ENCODE results near the gene KCNH4. TPM values are rescaled to one million over a fixed set of nuclear protein-coding genes. Genes with fewer than 3 reads are reported as not detected.

Gene KCNH4
- total and polyA plus RNA-seq, 2 of the 13 experiments (the other 11 are each of a cell fraction or from before 2014, with no cell fraction given) = 0.01 to 0.09 TPM

- TF ChIP-seq SP140L (CRISPR knock-in tag; IDR thresholded peaks at IDR 0.05; ENCODE audit: borderline replicate concordance) (peak; percentile 87; the same call in 1 of the 2 replicates), ZFP37 (CRISPR knock-in tag; IDR thresholded peaks at IDR 0.05; ENCODE audit: borderline replicate concordance) (peak; percentile 99), ZNF224 (CRISPR knock-in tag; IDR thresholded peaks at IDR 0.05) (no peak), ZBTB42 (CRISPR knock-in tag; IDR thresholded peaks at IDR 0.05) (peak; percentile 75; the same call in 1 of the 2 replicates), ZNF749 (CRISPR knock-in tag; IDR thresholded peaks at IDR 0.05; ENCODE audit: borderline replicate concordance) (peak; percentile 91; the same call in 1 of the 2 replicates), ZNF143 (CRISPR knock-in tag; IDR thresholded peaks at IDR 0.05) (peak; percentile 69), JARID2 (CRISPR knock-in tag; IDR thresholded peaks at IDR 0.05; ENCODE audit: insufficient replicate concordance) (peak; percentile 74), MAF1 (CRISPR knock-in tag; IDR thresholded peaks at IDR 0.05; ENCODE audit: borderline replicate concordance) (peak; percentile 93), NFE2L1 (CRISPR knock-in tag; IDR thresholded peaks at IDR 0.05; ENCODE audit: borderline replicate concordance) (no peak), JUND (CRISPR knock-in tag; IDR thresholded peaks at IDR 0.05) (no peak), ZNF558 (CRISPR knock-in tag; IDR thresholded peaks at IDR 0.05; ENCODE audit: borderline replicate concordance) (no peak; the same call in 1 of the 2 replicates), NR2F6 (IDR thresholded peaks at IDR 0.05) (no peak), NR2F6 (CRISPR knock-in tag; IDR thresholded peaks at IDR 0.05) (peak; percentile 78), ZBTB4 (CRISPR knock-in tag; IDR thresholded peaks at IDR 0.05; ENCODE audit: borderline replicate concordance) (no peak), KDM5A (IDR thresholded peaks at IDR 0.05; ENCODE audit: borderline replicate concordance, low read length) (no peak), POLR2A (IDR thresholded peaks at IDR 0.05; ENCODE audit: insufficient read depth in 1 of 2, low read depth in 2 of 2, low read length in 2 of 2) (no peak), HMG20A (CRISPR knock-in tag; IDR thresholded peaks at IDR 0.05; ENCODE audit: borderline replicate concordance) (no peak; the same call in 1 of the 2 replicates), ISL2 (CRISPR knock-in tag; IDR thresholded peaks at IDR 0.05) (peak; percentile 87), ERF (CRISPR knock-in tag; IDR thresholded peaks at IDR 0.05) (peak; percentile 98), NAIF1 (CRISPR knock-in tag; IDR thresholded peaks at IDR 0.05; ENCODE audit: borderline replicate concordance) (no peak), ZNF101 (CRISPR knock-in tag; IDR thresholded peaks at IDR 0.05; ENCODE audit: borderline replicate concordance, low read depth) (no peak), SMAD3 (CRISPR knock-in tag; IDR thresholded peaks at IDR 0.05) (peak; percentile 96), MTF2 (CRISPR knock-in tag; IDR thresholded peaks at IDR 0.05; ENCODE audit: borderline replicate concordance) (peak; percentile 76; the same call in 1 of the 2 replicates), HNF4A (CRISPR knock-in tag; IDR thresholded peaks at IDR 0.05) (no peak), ZNF343 (CRISPR knock-in tag; IDR thresholded peaks at IDR 0.05) (0 out of 2 replicates have a peak, but pooled peaks have one; percentile 77), ZNF235 (CRISPR knock-in tag; IDR thresholded peaks at IDR 0.05; ENCODE audit: borderline replicate concordance) (peak; percentile 91; the same call in 1 of the 2 replicates), CBX5 (CRISPR knock-in tag; IDR thresholded peaks at IDR 0.05; ENCODE audit: borderline replicate concordance) (peak; percentile 84), ETV6 (CRISPR knock-in tag; conservative IDR thresholded peaks at IDR 0.05) (peak; percentile 96)
- TF ChIP-seq, protein P1, sequence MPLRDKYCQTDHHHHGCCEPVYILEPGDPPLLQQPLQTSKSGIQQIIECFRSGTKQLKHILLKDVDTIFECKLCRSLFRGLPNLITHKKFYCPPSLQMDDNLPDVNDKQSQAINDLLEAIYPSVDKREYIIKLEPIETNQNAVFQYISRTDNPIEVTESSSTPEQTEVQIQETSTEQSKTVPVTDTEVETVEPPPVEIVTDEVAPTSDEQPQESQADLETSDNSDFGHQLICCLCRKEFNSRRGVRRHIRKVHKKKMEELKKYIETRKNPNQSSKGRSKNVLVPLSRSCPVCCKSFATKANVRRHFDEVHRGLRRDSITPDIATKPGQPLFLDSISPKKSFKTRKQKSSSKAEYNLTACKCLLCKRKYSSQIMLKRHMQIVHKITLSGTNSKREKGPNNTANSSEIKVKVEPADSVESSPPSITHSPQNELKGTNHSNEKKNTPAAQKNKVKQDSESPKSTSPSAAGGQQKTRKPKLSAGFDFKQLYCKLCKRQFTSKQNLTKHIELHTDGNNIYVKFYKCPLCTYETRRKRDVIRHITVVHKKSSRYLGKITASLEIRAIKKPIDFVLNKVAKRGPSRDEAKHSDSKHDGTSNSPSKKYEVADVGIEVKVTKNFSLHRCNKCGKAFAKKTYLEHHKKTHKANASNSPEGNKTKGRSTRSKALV (CRISPR knock-in tag; IDR thresholded peaks at IDR 0.05) = 0 out of 2 replicates have a peak, but pooled peaks have one; percentile 74
These were observed 981 bp downstream of the KCNH4 start (continued) for GRCh38 chr17:42179911-42180410.

All from HepG2 (cell line).